HG02884 (cell line): Measurements from ENCODE around the gene SLC24A2.
"Not testable (repeated sequence)": the region's sequence is repeated elsewhere in the genome, so short reads cannot be mapped to it uniquely, and the experiment has no call there.

Experiments
- ATAC-seq: cut with Tn5 transposase; IDR thresholded peaks from one replicate; pipeline ENCODE4 v1.9.1; 2021; ENCODE audit warnings: mild to moderate bottlenecking, moderate library complexity; ENCODE audit not compliant: unreplicated experiment

Gene SLC24A2

GRCh38 chr9:19788614-19789271, at the start of gene SLC24A2:
Gene SLC24A2, minus strand, starts transcription at chr9:19789037.
- no peak for ATAC-seq

GRCh38 chr9:19833331-19833730, 44.5 kb upstream of the SLC24A2 start:
- not testable (repeated sequence) for ATAC-seq

GRCh38 chr9:19830796-19831195, 42.0 kb upstream of the SLC24A2 start:
- no peak for ATAC-seq

GRCh38 chr9:19828576-19829109, 39.8 kb upstream of the SLC24A2 start:
- no peak for ATAC-seq

- ATAC-seq = no peak
These were observed 27.9 kb upstream of the SLC24A2 start for GRCh38 chr9:19816769-19817168.

- ATAC-seq = no peak
These were observed 23.4 kb upstream of the SLC24A2 start for GRCh38 chr9:19812194-19812593.

GRCh38 chr9:19809422-19810269, 20.8 kb upstream of the SLC24A2 start:
- no peak for ATAC-seq

- ATAC-seq = no peak
These were observed 18.5 kb upstream of the SLC24A2 start for GRCh38 chr9:19807182-19807892.

- no peak for ATAC-seq
These were observed 15.6 kb upstream of the SLC24A2 start for GRCh38 chr9:19804431-19804830.

GRCh38 chr9:19800884-19801283, 12.0 kb upstream of the SLC24A2 start:
- ATAC-seq = no peak

GRCh38 chr9:19799784-19800183, 10.9 kb upstream of the SLC24A2 start:
- no peak for ATAC-seq

- no peak for ATAC-seq
These were observed 685 bp downstream of the SLC24A2 start for GRCh38 chr9:19788152-19788551.

GRCh38 chr9:19787672-19788071, 1.2 kb downstream of the SLC24A2 start:
- ATAC-seq = no peak

- no peak for ATAC-seq
These were observed 3.6 kb downstream of the SLC24A2 start for GRCh38 chr9:19785230-19785629.

- no peak for ATAC-seq
These were observed 4.7 kb downstream of the SLC24A2 start for GRCh38 chr9:19784136-19784535.

- ATAC-seq = no peak
These were observed 5.3 kb downstream of the SLC24A2 start for GRCh38 chr9:19783500-19783899.

GRCh38 chr9:19782005-19782404, 6.8 kb downstream of the SLC24A2 start:
- ATAC-seq = no peak

GRCh38 chr9:19781240-19781639, 7.6 kb downstream of the SLC24A2 start:
- no peak for ATAC-seq

GRCh38 chr9:19771446-19771845, 17.4 kb downstream of the SLC24A2 start:
- ATAC-seq = no peak

GRCh38 chr9:19770973-19771372, 17.9 kb downstream of the SLC24A2 start:
- ATAC-seq = no peak

GRCh38 chr9:19769213-19769612, 19.6 kb downstream of the SLC24A2 start:
- no peak for ATAC-seq
